Cardiac fibroblast (primary cell): ENCODE results near the gene C10orf95.
A peak's percentile ranks its signal among the peaks of the same experiment; 100 is the strongest.

Experiments
- DNase-seq, 2 donors: peaks; one replicate each; pipeline versions ENCODE4 v3.0.0 to v3.0.0-alpha.2; 2010; ENCODE audit warnings: low read depth in 2 of 2
- H3K4me3 ChIP-seq, 2 donors: replicated peaks in 1 of 2; 1 replicate in 1 of 2; 2 replicates in 1 of 2; pipeline ENCODE4 v1.5.1; 2011; ENCODE audit warnings: low read depth in 2 of 2, low read length in 2 of 2, mild to moderate bottlenecking in 2 of 2, moderate library complexity in 1 of 2
- CTCF ChIP-seq: IDR thresholded peaks from one replicate; pipeline ENCODE4 v1.5.1; 2011; ENCODE audit warnings: low read depth, mild to moderate bottlenecking, low read length, inconsistent platforms

C10orf95 gene

GRCh38 chr10:102465466-102465865, 14.1 kb upstream of the C10orf95 start:
- no peak for TF ChIP-seq CTCF
- no peak overlapping the region for H3K4me3 ChIP-seq
- DNase-seq = no peak

- H3K4me3 ChIP-seq = no peak overlapping the region
- no peak for TF ChIP-seq CTCF
- DNase-seq = no peak
Observed at GRCh38 chr10:102463983-102464382, 12.6 kb upstream of the C10orf95 start.

- no peak for TF ChIP-seq CTCF
- no peak overlapping the region for H3K4me3 ChIP-seq
- no peak for DNase-seq
Observed at GRCh38 chr10:102462512-102463054, 11.2 kb upstream of the C10orf95 start.

GRCh38 chr10:102461187-102462054, 10.1 kb upstream of the C10orf95 start:
- DNase-seq = peak; percentile 79 to 87
- TF ChIP-seq CTCF = no peak
- peak overlapping the region; percentile 51 to 66 for H3K4me3 ChIP-seq

GRCh38 chr10:102460836-102461186, 9.5 kb upstream of the C10orf95 start:
- peak overlapping the region in 1 of 2 donors; percentile 51 for H3K4me3 ChIP-seq
- no peak for DNase-seq
- TF ChIP-seq CTCF = no peak

- no peak for DNase-seq
- no peak for TF ChIP-seq CTCF
- no peak overlapping the region for H3K4me3 ChIP-seq
Observed at GRCh38 chr10:102458656-102459055, 7.3 kb upstream of the C10orf95 start.
